GM19452 (cell line): ENCODE data around the gene PCDHGA10.
"Not testable (repeated sequence)": the region's sequence is repeated elsewhere in the genome, so short reads cannot be mapped to it uniquely, and the experiment has no call there.

Source experiments
- ATAC-seq: cut with Tn5 transposase; IDR thresholded peaks from one replicate; pipeline ENCODE4 v1.9.1; 2021; ENCODE audit not compliant: unreplicated experiment

The PCDHGA10 gene

DNA sequence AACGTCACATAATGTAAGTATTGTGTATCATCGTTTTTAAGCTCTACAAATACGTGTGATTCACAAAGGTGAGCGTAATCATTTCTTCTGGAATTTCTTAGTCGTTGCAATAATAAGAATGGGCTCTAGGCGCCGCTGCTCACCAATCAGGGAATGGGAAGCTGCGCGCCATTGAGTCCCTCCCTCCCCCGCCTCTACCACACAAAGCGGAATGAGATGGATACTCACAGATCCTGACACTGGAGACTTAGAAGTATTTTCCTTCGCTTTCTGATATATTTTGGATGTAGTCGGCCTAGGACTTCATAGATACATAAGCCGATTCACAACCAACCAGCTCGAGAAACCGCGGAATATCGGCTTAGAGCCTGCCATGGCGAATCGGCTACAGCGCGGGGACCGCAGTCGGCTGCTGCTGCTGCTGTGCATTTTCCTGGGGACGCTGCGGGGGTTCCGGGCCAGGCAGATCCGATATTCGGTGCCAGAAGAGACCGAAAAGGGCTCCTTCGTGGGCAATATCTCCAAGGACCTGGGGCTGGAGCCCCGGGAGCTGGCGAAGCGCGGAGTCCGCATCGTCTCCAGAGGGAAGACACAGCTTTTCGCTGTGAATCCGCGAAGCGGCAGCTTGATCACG lies 8.2 kb downstream of the PCDHGA10 start, which contains the start of gene PCDHGA11:
Gene PCDHGA11, plus strand, starts transcription at position 197 of the 634 bp plus-strand sequence. Its CDS starts 177 bp downstream, at position 374.
- ATAC-seq: peak; percentile 41

DNA sequence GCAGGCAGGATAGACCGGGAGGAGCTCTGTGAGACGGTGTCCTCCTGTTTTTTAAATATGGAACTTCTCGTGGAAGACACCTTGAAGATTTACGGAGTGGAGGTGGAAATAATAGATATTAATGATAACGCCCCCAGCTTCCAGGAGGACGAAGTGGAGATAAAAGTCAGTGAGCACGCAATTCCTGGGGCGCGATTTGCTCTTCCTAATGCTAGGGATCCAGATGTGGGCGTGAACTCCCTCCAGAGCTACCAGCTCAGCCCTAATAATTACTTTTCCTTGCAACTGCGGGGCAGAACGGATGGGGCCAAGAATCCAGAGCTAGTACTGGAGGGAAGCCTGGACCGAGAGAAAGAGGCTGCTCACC lies 8.7 kb downstream of the PCDHGA10 start:
- no peak for ATAC-seq

DNA sequence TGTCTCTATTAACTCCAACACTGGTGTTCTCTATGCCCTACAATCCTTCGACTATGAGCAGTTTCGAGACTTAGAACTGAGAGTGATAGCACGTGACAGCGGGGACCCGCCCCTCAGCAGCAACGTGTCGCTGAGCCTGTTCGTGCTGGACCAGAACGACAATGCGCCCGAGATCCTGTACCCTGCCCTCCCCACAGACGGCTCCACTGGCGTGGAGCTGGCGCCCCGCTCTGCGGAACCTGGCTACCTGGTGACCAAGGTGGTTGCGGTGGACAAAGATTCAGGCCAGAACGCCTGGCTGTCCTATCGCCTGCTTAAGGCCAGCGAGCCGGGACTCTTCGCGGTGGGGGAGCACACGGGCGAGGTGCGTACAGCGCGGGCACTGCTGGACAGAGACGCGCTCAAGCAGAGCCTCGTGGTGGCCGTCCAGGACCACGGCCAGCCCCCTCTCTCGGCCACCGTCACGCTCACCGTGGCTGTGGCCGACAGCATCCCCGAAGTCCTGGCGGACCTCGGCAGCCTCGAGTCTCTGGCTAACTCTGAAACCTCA lies 10.0 kb downstream of the PCDHGA10 start:
- no peak for ATAC-seq

DNA sequence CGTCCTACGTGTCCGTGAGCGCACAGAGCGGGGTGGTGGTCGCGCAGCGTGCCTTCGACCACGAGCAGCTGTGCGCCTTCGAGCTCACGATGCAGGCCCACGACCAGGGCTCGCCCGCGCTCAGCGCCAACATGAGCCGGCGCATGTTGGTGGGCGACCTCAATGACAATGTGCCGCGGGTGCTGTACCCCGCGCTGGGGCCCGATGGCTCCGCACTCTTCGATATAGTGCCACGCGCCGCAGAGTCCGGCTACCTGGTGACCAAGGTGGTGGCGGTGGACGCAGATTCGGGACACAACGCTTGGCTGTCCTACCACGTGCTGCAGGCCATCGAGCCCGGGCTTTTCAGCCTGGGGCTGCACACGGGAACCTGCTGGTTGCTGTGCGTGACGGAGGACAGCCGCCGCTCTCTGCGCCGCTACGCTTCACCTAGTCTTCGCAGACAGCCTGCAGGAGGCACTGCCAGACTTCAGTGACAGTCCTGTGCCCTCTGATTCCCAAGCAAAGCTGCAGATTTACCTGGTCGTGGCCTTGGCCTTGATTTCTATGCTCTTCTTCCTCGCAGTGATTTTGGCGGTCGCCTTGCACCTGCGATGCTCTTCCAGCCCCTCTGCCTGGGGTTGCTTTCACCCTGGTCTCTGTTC lies 15.1 kb downstream of the PCDHGA10 start:
- ATAC-seq: no peak

DNA sequence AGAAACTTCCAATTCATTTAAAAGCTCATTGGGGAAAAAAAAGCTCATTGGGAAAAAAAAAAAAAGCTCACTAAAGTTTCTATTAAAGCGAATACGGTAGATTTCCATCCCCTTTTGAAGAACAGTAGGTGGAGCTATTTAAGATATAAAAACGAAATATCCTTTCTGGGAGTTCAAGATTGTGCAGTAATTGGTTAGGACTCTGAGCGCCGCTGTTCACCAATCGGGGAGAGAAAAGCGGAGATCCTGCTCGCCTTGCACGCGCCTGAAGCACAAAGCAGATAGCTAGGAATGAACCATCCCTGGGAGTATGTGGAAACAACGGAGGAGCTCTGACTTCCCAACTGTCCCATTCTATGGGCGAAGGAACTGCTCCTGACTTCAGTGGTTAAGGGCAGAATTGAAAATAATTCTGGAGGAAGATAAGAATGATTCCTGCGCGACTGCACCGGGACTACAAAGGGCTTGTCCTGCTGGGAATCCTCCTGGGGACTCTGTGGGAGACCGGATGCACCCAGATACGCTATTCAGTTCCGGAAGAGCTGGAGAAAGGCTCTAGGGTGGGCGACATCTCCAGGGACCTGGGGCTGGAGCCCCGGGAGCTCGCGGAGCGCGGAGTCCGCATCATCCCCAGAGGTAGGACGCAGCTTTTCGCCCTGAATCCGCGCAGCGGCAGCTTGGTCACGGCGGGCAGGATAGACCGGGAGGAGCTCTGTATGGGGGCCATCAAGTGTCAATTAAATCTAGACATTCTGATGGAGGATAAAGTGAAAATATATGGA lies 17.7 kb downstream of the PCDHGA10 start, which contains the start of gene PCDHGA12:
Gene PCDHGA12, plus strand, starts transcription at position 176 of the 782 bp plus-strand sequence. Its CDS starts 253 bp downstream, at position 429.
- ATAC-seq: peak; percentile 84

DNA sequence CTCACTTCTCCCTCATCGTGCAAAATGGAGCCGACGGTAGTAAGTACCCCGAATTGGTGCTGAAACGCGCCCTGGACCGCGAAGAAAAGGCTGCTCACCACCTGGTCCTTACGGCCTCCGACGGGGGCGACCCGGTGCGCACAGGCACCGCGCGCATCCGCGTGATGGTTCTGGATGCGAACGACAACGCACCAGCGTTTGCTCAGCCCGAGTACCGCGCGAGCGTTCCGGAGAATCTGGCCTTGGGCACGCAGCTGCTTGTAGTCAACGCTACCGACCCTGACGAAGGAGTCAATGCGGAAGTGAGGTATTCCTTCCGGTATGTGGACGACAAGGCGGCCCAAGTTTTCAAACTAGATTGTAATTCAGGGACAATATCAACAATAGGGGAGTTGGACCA lies 18.5 kb downstream of the PCDHGA10 start:
- no peak for ATAC-seq

DNA sequence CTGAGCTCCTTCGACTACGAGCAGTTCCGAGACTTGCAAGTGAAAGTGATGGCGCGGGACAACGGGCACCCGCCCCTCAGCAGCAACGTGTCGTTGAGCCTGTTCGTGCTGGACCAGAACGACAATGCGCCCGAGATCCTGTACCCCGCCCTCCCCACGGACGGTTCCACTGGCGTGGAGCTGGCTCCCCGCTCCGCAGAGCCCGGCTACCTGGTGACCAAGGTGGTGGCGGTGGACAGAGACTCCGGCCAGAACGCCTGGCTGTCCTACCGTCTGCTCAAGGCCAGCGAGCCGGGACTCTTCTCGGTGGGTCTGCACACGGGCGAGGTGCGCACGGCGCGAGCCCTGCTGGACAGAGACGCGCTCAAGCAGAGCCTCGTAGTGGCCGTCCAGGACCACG lies 19.5 kb downstream of the PCDHGA10 start:
- ATAC-seq: not testable (repeated sequence)

DNA sequence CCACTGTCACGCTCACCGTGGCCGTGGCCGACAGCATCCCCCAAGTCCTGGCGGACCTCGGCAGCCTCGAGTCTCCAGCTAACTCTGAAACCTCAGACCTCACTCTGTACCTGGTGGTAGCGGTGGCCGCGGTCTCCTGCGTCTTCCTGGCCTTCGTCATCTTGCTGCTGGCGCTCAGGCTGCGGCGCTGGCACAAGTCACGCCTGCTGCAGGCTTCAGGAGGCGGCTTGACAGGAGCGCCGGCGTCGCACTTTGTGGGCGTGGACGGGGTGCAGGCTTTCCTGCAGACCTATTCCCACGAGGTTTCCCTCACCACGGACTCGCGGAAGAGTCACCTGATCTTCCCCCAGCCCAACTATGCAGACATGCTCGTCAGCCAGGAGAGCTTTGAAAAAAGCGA lies 19.9 kb downstream of the PCDHGA10 start:
- ATAC-seq: not testable (repeated sequence)

DNA sequence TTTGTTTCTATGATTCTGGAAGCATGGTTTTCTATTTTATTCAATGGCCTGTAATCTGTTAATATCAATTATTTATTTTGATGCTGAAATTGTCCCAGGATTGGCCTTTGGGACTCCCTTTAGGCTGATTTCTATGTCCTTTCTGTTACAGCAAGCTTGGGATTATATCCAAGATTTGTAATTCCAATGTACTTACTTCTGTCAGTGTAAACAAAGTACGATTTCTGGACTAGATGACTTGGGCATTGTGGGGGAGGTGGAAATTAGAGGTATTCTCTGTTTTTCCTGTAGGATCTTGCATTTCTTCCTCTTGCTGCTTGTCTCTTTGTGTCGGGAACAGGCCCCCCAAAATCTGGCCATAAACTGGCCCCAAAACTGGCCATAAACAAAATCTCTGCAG lies 21.2 kb downstream of the PCDHGA10 start:
- no peak for ATAC-seq

DNA sequence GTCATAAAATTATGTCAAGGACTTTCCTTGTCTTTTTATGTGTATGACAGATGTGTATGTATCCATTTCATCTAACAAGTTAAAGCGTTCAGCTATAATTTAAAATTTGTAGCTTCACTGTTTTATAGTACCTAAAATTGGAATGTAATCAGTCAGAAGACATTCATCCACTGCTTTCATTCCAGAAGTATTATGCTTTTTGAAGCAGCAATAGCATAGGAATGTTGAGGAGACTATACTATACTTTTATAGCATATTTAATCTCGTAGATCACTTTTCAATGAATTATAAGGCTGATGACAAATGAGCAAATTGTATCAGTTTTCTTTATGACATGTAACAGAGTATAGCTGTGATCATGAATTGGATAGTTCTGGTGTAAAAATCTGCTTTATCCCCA lies 24.4 kb downstream of the PCDHGA10 start:
- ATAC-seq: no peak

DNA sequence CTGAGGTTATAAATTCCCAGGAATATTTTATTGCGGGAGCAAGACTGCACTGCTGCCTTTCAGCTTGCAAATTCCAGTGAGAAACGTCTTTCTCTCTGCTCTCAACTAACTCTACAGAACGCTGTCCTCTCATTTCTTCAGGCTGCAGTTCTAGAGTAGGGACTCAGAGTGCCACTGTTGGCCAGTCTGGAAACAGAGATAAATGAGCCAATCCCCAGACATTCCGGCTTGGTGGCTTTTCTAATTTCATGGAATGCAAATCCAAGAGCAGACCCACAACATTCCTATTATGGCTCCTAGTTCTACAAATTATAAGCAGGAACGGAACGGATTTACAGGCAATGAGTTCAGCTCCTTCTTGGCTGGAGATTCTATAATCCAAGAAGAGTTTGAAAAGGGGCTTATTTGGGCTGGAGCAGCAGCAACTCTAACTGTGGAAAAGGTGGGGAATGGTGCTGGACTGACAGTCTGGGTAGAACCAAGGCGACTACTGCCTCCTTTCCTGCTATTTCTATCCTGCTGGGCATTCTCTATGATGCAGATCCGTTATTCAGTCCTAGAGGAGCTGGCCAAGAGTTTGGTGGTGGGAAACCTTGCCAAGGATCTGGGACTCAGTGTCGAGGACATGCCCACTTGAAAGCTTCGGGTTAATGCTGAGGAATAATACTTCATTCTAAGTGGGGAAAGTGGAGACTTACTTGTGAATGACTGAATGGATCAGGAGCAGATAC lies 26.8 kb downstream of the PCDHGA10 start:
- no peak for ATAC-seq

DNA sequence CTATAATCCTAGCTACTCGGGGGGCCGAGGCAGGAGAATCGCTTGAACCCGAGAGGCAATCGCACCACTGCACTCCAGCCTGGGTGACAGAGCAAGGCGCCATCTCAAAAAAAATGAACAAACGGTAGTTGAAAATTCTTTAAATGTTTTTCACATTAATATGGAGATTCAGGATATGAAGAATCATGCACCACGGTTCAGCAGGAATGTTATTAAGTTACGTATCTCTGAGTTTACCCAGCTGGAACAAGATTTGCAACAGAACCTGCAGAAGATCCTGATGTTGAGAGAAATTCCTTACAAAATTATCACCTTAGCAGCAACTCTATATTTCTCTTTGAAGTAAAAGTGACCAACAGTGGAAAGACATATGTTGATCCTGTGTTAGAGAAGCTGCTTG lies 27.6 kb downstream of the PCDHGA10 start:
- ATAC-seq: no peak

DNA sequence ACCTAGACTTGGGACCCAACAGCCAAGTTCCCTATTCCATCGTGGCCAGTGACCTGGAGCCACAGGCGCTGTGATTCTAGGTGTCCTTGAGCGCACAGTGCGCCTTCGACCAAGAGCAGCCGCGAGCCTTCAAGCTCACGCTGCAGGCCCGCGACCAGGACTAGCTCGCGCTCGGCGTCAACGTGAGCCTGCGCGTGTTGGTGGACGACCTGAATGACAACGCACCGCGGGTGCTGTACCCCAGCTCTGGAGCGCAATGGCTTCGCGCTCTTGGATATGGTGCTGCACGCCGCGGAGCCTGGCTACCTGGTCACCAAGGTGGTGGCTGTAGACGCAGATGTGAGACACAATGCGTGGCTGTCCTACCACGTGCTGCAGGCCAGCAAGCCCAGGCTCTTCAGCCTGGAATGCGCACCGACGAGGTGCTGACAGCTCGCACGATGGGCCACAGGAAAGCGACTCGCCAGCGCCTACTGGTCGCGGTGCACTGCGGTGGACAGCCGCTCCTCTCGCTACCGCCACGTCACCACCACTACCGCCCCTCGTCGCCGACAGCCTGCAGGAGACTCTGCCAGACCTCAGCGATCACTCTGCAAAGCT lies 28.9 kb downstream of the PCDHGA10 start:
- no peak for ATAC-seq

DNA sequence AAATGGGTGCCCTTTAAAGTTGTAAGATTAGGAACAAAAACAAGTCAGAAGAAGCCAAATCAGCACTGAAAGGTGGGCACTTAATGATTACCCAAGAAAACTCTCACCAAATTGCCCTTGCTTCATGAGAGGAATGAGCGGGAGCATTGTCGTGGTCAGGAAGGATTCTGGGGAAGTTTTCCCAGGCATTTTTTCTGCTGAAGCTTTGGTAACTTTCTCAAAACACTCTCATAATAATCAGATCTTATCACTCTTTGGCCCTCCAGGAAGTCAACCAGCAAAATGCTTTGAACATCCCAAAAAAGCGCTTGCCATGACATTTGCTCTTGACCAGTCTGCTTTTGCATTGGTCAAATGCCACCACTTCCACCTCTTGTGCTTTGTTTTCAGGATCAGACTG lies 52.6 kb downstream of the PCDHGA10 start:
- no peak for ATAC-seq
